Hepatocyte (in vitro differentiated cells): ENCODE results near the gene BCL11A. TPM values are rescaled to one million over a fixed set of nuclear protein-coding genes. Genes with fewer than 3 reads are reported as not detected.

Source experiments
- DNase-seq: peaks from one replicate; pipeline ENCODE4 v3.0.0-alpha.2; 2016; ENCODE audit warnings: low spot score
- H2AFZ ChIP-seq: fragments of 200-600 bp; sonication (generic); 2 replicates; pipeline ENCODE4 v1.6.0; 2016; ENCODE audit warnings: antibody characterized with exemption, mild to moderate bottlenecking
- H3K27ac ChIP-seq: fragments of 200-600 bp; sonication (generic); 2 replicates; pipeline ENCODE4 v1.5.1; 2016; ENCODE audit warnings: mild to moderate bottlenecking
- H3K27me3 ChIP-seq: fragments of 200-600 bp; sonication (generic); 2 replicates; pipeline ENCODE4 v1.6.1; 2016
- H3K36me3 ChIP-seq: fragments of 200-600 bp; sonication (generic); replicated peaks from 2 replicates; pipeline ENCODE4 v1.5.1; 2016; ENCODE audit warnings: low read depth; ENCODE audit not compliant: insufficient read depth
- H3K4me1 ChIP-seq: fragments of 200-600 bp; sonication (generic); 2 replicates; pipeline ENCODE4 v1.5.1; 2016; ENCODE audit warnings: mild to moderate bottlenecking, moderate library complexity; ENCODE audit not compliant: insufficient read depth
- H3K4me2 ChIP-seq: fragments of 200-600 bp; sonication (generic); 2 replicates; pipeline ENCODE4 v1.6.0; 2016
- H3K4me3 ChIP-seq: fragments of 200-600 bp; sonication (generic); 2 replicates; pipeline ENCODE4 v1.5.1; 2016; ENCODE audit warnings: mild to moderate bottlenecking
- H3K79me2 ChIP-seq: fragments of 200-600 bp; sonication (generic); 2 replicates; pipeline ENCODE4 v1.6.0; 2017; ENCODE audit warnings: mild to moderate bottlenecking
- H3K9me2 ChIP-seq: fragments of 200-600 bp; sonication (generic); replicated peaks from 2 replicates; pipeline ENCODE4 v1.6.0; 2017; ENCODE audit warnings: mild to moderate bottlenecking; ENCODE audit not compliant: insufficient read depth
- H3K9me3 ChIP-seq: fragments of 200-600 bp; sonication (generic); 2 replicates; pipeline ENCODE4 v1.5.1; 2016; ENCODE audit warnings: low read depth, mild to moderate bottlenecking
- H4K20me1 ChIP-seq: fragments of 200-600 bp; sonication (generic); 2 replicates; pipeline ENCODE4 v1.6.0; 2016; ENCODE audit warnings: mild to moderate bottlenecking; ENCODE audit not compliant: insufficient read depth, poor library complexity, severe bottlenecking
- CTCF ChIP-seq: fragments of 200-600 bp; sonication (generic); IDR thresholded peaks from 2 replicates; pipeline ENCODE4 v1.5.1; 2016; ENCODE audit warnings: antibody characterized with exemption, mild to moderate bottlenecking; ENCODE audit not compliant: poor library complexity
- EZH2 ChIP-seq: fragments of 200-600 bp; sonication (generic); IDR thresholded peaks from 2 replicates; pipeline ENCODE4 v1.6.1; 2016; ENCODE audit warnings: antibody characterized with exemption, mild to moderate bottlenecking, borderline replicate concordance
- EZH2phosphoT487 ChIP-seq: fragments of 200-600 bp; sonication (generic); IDR thresholded peaks from one replicate; pipeline ENCODE4 v1.6.1; 2018; ENCODE audit warnings: antibody characterized with exemption, mild to moderate bottlenecking, low read depth, moderate library complexity; ENCODE audit not compliant: unreplicated experiment, severe bottlenecking
- WGBS: methylation state at CpG from one replicate; pipeline ENCODE4 v1.1.6; 2016; ENCODE audit warnings: low lambda C conversion rate; ENCODE audit errors: missing lambda C conversion rate; 5-methylcytosine and 5-hydroxymethylcytosine counted together
- polyA plus RNA-seq: library from polyadenylated mRNA; unstranded; fragments of >200 nt; fragmentation: Nextera tagmentation; extraction: Ambion mirVana; gene quantifications from 2 replicates; pipeline ENCODE4 v1.2.1, GENCODE V29; 2016
- total RNA-seq: library from RNA; depleted of rRNA; stranded (reverse); fragments of >200 nt; gene quantifications from 2 replicates; pipeline ENCODE4 v1.2.3, GENCODE V29; 2014

Gene BCL11A
- total and polyA plus RNA-seq, 2 experiments from 2014 or later = 14.4 to 22.6 TPM

DNA sequence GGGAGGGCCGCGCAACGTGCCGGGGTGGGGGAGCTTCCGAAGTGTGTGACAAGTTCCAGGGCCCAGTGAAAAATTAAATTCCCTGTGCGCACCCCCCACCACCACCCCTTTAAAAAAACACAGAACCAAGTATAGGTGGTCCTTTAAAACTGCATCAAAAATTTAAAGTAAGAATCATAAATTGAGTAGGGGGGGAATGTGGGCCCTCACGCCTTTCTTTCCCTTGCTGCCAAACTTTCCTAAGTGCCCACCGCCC lies 2.5 kb downstream of the BCL11A start:
- H3K4me2 ChIP-seq = peak overlapping the region; percentile 98
- 0% methylated on average over 2 of the region's 8 CpGs for WGBS
- H3K9me2 ChIP-seq = no peaks in the 10 kb centered on the region
- H2AFZ ChIP-seq = no peak overlapping the region
- peaks cover 7% of the 10 kb centered on the region for H4K20me1 ChIP-seq
- no peaks in the 10 kb centered on the region for H3K27me3 ChIP-seq
- H3K9me3 ChIP-seq = no peaks in the 10 kb centered on the region
- peak overlapping the region; percentile 91 for H3K27ac ChIP-seq
- H3K36me3 ChIP-seq = no peaks in the 10 kb centered on the region
- H3K4me1 ChIP-seq = peaks cover 31% of the 10 kb centered on the region
- DNase-seq = no peak
- no peak for TF ChIP-seq EZH2
- no peak for TF ChIP-seq CTCF
- no peak for TF ChIP-seq EZH2phosphoT487
- peaks cover 68% of the 10 kb centered on the region for H3K79me2 ChIP-seq
- peak overlapping the region; percentile 92 for H3K4me3 ChIP-seq

GRCh38 chr2:60550178-60550983 lies 3.1 kb downstream of the BCL11A start:
- Histone ChIP-seq H3K4me2 (peak overlapping the region; percentile 98), H4K20me1 (peaks cover 7% of the 10 kb centered on the region), H3K79me2 (peaks cover 74% of the 10 kb centered on the region), H3K36me3 (no peaks in the 10 kb centered on the region), H3K9me2 (no peaks in the 10 kb centered on the region), H2AFZ (peak overlapping the region; percentile 47), H3K4me3 (peak overlapping the region; percentile 92), H3K4me1 (peaks cover 33% of the 10 kb centered on the region), H3K27ac (peak overlapping the region; percentile 91), H3K9me3 (no peaks in the 10 kb centered on the region), H3K27me3 (no peaks in the 10 kb centered on the region)
- WGBS = under 1% methylated on average over 55 of the region's 62 CpGs
- TF ChIP-seq CTCF (peak; percentile 96), EZH2phosphoT487 (no peak), EZH2 (no peak)
- peak; percentile 93 for DNase-seq

GRCh38 chr2:60549928-60550177 lies 3.6 kb downstream of the BCL11A start:
- peaks cover 7% of the 10 kb centered on the region for H4K20me1 ChIP-seq
- no peaks in the 10 kb centered on the region for H3K27me3 ChIP-seq
- peak overlapping the region; percentile 92 for H3K4me3 ChIP-seq
- H3K9me2 ChIP-seq = no peaks in the 10 kb centered on the region
- no peaks in the 10 kb centered on the region for H3K9me3 ChIP-seq
- TF ChIP-seq CTCF (no peak), EZH2 (no peak), EZH2phosphoT487 (no peak)
- H3K4me1 ChIP-seq = peaks cover 38% of the 10 kb centered on the region
- no peaks in the 10 kb centered on the region for H3K36me3 ChIP-seq
- H3K4me2 ChIP-seq = peak overlapping the region; percentile 98
- H3K79me2 ChIP-seq = peaks cover 79% of the 10 kb centered on the region
- peak overlapping the region; percentile 47 for H2AFZ ChIP-seq
- 0% methylated on average over 13 of the region's 13 CpGs for WGBS
- DNase-seq = no peak
- H3K27ac ChIP-seq = peak overlapping the region; percentile 91
